ENCODE measurements around the gene CUL2.

Gene CUL2

GRCh38 chr10:35112571-35112970 lies 22.4 kb upstream of the CUL2 start:
- POLR2A ChIA-PET (ENCODE audit: low non-redundant PET), result no interaction called here
- CTCF ChIA-PET, result no interaction called here
- DNase-seq (ENCODE audit: low spot score), result no peak
- TF ChIP-seq CTCF (conservative IDR thresholded peaks at IDR 0.05; ENCODE audit: low read depth), result no peak
- H3K27ac ChIP-seq, result no peak overlapping the region

- no peak overlapping the region for H3K27ac ChIP-seq
- DNase-seq (ENCODE audit: low spot score), result no peak
- CTCF ChIA-PET, result interaction anchor here (0.5 kb wide), 1 partner anchor 21 kb away, joined by 3 read pairs; no protein-coding TSS in a partner anchor
- no peak for TF ChIP-seq CTCF (conservative IDR thresholded peaks at IDR 0.05; ENCODE audit: low read depth)
- POLR2A ChIA-PET (ENCODE audit: low non-redundant PET), result no interaction called here
These were observed 13.7 kb upstream of the CUL2 start for GRCh38 chr10:35103882-35104281.

- H3K27ac ChIP-seq, result no peak overlapping the region
- CTCF ChIA-PET, result no interaction called here
- no peak for TF ChIP-seq CTCF (conservative IDR thresholded peaks at IDR 0.05; ENCODE audit: low read depth)
- DNase-seq (ENCODE audit: low spot score), result no peak
- POLR2A ChIA-PET (ENCODE audit: low non-redundant PET), result no interaction called here
These were observed 7.4 kb upstream of the CUL2 start for GRCh38 chr10:35097510-35097909.

- CTCF ChIA-PET, result no interaction called here
- POLR2A ChIA-PET (ENCODE audit: low non-redundant PET), result no interaction called here
- no peak for TF ChIP-seq CTCF (conservative IDR thresholded peaks at IDR 0.05; ENCODE audit: low read depth)
- DNase-seq (ENCODE audit: low spot score), result no peak
- H3K27ac ChIP-seq, result no peak overlapping the region
These were observed 6.2 kb upstream of the CUL2 start for GRCh38 chr10:35096312-35096711.

- ChIA-PET POLR2A (ENCODE audit: low non-redundant PET) (no interaction called here), CTCF (no interaction called here)
- no peak for DNase-seq (ENCODE audit: low spot score)
- TF ChIP-seq CTCF (conservative IDR thresholded peaks at IDR 0.05; ENCODE audit: low read depth), result no peak
- H3K27ac ChIP-seq, result no peak overlapping the region
These were observed 2.7 kb upstream of the CUL2 start for GRCh38 chr10:35092851-35093250.

- H3K27ac ChIP-seq, result no peak overlapping the region
- POLR2A ChIA-PET (ENCODE audit: low non-redundant PET), result no interaction called here
- CTCF ChIA-PET, result interaction anchor here (0.6 kb wide), 1 partner anchor 14 kb away, joined by 4 read pairs; no protein-coding TSS in a partner anchor
- no peak for TF ChIP-seq CTCF (conservative IDR thresholded peaks at IDR 0.05; ENCODE audit: low read depth)
- DNase-seq (ENCODE audit: low spot score), result no peak
These were observed 2.1 kb upstream of the CUL2 start for GRCh38 chr10:35091994-35092790.

Measured in RWPE1 (cell line).